GM12874 (cell line): ENCODE data around the gene BSDC1.
A peak's percentile ranks its signal among the peaks of the same experiment; 100 is the strongest.

ENCODE experiments used
- TF ChIP-seq, protein P1 (sequence below): IDR thresholded peaks from 2 replicates; pipeline ENCODE4 v1.5.1; 2011; ENCODE audit warnings: low read depth, mild to moderate bottlenecking, control low read depth, low read length, moderate library complexity; ENCODE audit not compliant: insufficient read depth

Gene BSDC1

DNA sequence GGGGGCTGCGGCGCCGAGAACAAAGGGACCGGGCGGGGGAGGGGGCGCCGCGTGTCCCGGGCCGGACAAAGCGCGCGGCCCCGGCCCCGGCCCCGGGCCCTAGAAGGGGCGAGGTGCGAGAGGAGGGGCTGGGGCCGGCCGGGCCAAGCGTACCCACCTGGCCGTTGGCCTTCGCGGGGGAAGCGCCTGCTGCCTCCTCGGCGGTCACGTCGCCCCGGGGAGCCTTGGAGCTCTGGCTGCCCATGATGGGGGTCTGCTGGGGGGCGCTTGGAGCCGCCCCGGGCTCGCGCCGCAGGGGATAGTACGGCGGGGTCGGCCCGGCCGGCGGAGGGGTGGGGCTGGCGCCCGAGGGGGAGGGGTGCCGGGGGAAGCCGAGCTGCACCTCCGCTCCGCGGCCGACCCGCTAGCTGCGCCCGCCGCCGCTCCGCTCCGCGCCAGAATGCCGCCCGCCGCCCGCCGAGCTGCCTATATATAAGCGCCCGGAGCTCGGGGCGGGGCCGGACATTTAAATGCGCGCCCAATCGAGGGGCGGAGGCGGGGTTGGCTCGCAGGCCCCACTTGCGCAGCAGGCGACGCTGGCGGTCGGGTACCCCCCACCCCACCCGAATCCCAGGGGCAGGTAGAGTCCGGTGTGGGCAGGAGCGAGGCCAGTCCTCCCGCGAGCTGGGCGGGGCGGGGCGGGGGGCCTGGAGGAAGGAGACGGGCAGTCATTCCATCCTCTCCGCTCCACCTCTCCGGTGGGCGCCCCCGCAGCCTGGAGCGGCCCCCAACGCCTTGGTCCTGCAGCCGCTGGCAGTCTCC is 58.3 kb downstream of the BSDC1 start, which contains the start of gene MARCKSL1:
TSS of gene MARCKSL1 (minus strand) at position 444 of the 801 bp plus-strand sequence. CDS start at position 244, 200 bp downstream.
- TF ChIP-seq, protein P1, sequence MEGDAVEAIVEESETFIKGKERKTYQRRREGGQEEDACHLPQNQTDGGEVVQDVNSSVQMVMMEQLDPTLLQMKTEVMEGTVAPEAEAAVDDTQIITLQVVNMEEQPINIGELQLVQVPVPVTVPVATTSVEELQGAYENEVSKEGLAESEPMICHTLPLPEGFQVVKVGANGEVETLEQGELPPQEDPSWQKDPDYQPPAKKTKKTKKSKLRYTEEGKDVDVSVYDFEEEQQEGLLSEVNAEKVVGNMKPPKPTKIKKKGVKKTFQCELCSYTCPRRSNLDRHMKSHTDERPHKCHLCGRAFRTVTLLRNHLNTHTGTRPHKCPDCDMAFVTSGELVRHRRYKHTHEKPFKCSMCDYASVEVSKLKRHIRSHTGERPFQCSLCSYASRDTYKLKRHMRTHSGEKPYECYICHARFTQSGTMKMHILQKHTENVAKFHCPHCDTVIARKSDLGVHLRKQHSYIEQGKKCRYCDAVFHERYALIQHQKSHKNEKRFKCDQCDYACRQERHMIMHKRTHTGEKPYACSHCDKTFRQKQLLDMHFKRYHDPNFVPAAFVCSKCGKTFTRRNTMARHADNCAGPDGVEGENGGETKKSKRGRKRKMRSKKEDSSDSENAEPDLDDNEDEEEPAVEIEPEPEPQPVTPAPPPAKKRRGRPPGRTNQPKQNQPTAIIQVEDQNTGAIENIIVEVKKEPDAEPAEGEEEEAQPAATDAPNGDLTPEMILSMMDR, result no peak

DNA sequence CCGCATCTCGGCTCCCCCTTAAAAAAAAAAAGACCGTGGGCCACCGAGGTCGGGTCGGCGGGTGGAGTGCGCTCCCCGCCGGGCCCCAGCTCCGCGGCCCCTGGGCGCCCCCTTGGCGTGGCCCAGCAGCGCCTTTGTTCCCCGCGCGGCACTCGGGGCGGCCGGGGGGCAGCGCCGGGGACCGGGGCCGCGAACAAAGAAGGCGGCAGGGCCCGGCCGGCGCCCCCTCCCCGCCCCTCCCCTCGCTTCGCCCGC is 58.8 kb downstream of the BSDC1 start:
- TF ChIP-seq, protein P1, result no peak

DNA sequence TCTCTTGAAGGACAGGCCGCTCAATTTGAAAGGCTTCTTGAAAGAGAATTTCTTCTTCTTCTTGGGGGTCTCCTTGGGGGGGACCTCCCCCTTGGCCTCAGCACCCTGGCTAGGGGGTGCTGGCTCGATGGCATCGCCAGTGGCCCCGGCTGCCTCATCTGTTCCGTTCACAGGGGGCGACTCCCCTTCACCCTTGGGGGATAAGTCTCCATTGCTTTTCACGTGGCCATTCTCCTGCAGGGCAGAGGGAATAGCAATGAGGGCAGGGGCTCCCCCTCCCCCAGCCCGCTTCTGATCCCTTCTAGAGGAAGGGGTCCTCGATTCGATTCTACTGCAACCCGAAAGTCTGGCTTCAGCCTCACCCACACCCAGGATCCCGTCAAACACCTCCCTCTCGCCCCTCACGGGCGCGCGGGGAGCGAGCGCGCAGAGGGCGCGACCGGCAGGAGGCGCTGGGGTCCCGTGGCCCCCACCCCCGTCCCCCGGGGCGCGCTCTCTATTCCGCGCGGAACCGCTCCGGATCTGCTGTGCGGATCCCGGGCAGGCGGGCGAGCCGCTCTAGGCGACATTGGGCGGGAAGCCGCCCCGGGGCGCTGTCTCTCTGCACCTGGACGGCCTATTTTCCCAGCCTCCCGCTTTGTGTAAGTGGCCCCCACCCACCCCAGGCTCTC is 59.2 kb downstream of the BSDC1 start:
- TF ChIP-seq, protein P1, result peak; percentile 87

DNA sequence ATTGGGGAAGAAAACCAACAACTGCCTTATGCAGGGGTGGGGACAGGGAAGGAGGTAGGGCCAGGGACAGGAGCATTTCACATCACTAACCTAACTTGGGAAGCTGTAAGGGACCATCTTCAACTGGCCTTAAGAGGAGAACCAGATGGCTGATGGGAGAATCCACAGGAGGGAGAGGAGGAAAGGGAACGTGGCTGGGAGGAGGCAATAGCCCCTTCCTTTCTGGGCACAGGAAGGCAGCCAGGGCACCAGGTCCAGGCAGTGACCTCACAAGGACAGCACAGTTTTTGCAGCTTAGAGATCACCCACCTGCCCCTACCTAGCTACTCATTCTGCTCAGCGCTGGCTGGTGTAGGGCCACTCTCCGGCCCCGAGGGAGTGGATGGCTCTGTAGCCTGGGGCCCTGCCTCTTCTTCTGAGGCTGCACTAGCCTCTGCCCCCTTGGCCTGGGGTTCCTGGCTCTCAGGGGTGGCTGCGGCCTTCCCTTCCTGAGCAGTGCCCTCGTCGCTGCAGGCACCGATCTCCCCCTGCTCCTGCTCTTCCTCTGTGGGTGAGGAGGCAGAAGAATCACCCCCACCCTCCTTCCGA is 59.9 kb downstream of the BSDC1 start:
- TF ChIP-seq, protein P1, result no peak

GRCh38 chr1:32333251-32333963 is 60.8 kb downstream of the BSDC1 start:
- TF ChIP-seq, protein P1, result no peak

- TF ChIP-seq, protein P1, result no peak
Measured at GRCh38 chr1:32332290-32333079, 61.8 kb downstream of the BSDC1 start.
